ELF-1 (cell line): ENCODE data around the gene CTTNBP2NL.
"Not testable (repeated sequence)": the region's sequence is repeated elsewhere in the genome, so short reads cannot be mapped to it uniquely, and the experiment has no call there.

Experiments
- DNase-seq: peaks from one replicate; pipeline ENCODE4 v3.0.0-alpha.2; 2016; ENCODE audit warnings: low read depth, low spot score

CTTNBP2NL gene

GRCh38 chr1:112423207-112423606 is 27.2 kb downstream of the CTTNBP2NL start:
- no peak for DNase-seq

GRCh38 chr1:112423666-112424065 is 27.7 kb downstream of the CTTNBP2NL start:
- not testable (repeated sequence) for DNase-seq

DNA sequence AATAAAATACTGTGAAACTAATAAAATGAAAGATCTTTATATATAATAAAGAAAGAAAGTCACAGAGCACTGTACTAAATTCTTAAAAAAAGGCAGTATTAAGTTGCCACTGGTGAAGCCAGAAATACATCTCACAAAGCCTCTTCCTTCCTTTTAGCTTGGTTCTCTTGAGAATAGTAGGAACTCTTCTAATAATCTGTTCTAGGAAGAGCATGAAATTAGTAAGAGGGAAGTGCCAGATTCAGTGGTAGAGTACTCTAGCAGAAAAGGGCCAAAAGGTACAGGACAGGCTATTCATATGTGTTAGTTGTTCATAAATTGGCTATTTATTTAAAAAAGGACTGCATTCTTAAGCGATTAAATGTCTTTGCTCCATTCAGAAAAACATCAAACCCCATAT is 33.7 kb downstream of the CTTNBP2NL start:
- no peak for DNase-seq

DNA sequence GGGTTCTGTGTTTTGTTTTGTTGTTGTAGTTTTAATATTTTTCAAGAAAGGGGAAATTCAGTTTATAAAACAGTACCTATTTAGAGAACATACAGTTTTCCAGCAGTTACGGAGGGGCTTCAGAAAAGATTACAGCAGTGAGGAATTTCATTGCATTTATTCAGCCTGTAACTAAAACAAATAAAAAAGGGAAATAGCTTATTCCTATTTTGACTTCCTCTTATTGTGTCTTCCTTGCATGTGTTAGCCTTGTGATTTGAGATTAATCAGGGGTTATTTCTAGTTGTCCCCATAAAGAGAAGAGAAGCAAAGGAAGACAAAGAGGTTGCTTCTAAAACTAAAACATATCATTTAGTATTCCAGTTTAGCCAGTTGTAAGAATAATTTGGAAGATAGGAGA is 35.0 kb downstream of the CTTNBP2NL start:
- no peak for DNase-seq

DNA sequence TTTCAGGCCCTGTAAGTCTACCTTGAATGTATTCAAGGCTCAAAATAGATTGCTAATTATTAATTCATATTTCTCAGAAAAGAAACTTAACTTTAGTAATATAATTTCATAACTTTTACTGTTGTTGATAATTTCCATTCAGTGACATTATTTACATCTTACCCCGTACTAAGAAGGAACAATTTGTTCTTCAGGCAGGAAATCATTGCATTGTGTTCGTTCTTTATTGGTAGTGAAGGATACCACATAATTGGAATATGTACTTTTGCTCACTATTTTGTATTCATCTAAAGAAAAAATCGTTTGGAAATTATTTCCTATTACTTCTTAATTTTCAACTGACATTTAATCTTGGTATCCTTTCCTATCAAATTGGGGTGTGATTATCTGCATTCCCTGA is 39.4 kb downstream of the CTTNBP2NL start:
- DNase-seq, result no peak

DNA sequence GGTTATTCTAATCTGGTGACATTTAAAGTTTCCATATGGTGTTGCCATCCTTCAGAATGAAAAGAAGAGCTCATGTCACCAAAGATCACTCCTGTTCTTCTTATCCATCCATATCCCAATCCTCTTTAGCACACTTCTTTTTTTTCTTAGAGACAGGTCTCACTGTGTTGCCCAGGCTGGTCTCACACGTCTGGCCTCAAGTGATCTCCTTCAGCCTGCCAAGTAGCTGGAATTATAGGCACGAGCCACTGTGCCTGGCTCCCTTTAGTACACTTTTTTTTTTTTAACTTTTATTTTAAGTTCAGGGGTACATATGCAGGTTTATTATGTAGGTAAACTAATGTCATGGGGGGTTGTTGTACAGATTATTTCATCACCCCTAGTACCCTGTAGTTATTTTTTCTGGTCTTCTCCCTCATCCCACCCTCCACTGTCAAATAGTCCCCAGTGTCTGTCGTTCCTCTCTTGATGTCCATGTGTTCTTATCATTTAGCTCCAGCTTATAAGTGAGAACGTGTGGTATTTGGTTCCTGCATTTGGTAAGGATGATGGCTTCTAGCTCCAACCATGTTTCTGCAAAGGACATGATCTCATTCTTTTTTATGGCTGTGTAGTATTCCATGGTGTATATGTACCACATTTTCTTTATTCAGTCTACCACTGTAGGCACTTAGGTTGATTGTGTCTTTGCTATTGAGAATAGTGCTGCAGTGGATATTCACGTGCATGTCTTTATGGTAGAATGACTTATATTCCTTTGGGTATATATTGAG is 40.6 kb downstream of the CTTNBP2NL start:
- DNase-seq, result no peak

- DNase-seq, result not testable (repeated sequence)
Observed at GRCh38 chr1:112438156-112438555, 42.1 kb downstream of the CTTNBP2NL start.

DNA sequence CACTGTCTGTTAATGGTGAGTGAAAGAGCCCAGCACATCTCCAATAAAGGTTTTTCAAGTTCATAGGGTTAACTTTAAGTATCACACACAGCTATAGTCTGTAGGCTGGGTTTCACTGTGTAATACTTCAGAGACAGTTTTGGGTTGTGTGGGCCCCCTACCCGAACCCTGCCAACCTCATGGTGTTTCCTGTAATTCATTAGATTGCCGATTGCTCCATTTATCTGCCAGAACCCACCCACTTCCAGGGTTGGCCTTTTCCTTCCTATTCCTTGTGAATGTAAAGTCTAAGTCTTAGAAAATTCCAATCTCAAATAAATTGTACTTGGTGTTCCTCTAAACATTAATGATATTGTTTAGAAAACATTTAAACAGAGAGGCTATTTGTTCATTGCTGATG is 43.6 kb downstream of the CTTNBP2NL start:
- no peak for DNase-seq

DNA sequence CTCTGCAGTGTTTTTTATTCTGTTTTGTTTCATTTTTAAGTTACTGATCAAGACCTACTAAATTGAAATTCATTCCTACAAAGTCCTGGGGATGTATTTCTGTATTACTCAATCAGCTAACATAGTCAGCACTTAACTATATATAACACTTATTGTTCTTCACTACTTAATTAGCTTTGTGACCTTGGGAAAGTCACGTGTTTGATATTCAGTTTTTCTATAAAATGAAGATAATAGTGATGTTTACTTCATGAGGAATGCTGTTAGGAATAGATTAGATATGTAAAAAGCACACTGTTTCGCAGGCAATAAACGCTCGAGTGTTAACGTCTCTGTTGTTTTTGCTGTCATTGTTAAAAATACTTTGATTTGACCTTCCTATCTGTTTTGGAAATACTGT is 44.6 kb downstream of the CTTNBP2NL start:
- DNase-seq, result no peak

GRCh38 chr1:112444269-112444668 is 48.3 kb downstream of the CTTNBP2NL start:
- no peak for DNase-seq

GRCh38 chr1:112445596-112445995 is 49.6 kb downstream of the CTTNBP2NL start:
- no peak for DNase-seq

DNA sequence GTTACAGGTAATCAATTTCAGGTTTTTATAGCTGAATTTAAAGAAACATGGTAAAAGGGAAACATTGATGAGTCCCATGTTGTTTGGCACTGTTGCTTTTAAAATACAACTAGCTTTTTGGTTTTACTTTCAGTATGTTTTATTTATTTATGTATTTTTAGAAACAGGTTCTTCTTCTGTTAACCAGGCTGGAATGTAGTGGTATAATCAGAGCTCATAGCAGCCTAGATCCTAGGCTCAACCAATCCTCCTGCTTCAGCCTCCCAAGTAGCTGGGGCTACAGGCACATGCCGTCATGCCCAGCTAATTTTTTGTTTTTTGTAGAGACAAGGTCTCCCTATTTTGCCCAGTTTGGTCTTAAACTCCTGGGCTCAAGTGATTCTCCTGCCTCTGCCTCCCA is 50.4 kb downstream of the CTTNBP2NL start:
- no peak for DNase-seq

DNA sequence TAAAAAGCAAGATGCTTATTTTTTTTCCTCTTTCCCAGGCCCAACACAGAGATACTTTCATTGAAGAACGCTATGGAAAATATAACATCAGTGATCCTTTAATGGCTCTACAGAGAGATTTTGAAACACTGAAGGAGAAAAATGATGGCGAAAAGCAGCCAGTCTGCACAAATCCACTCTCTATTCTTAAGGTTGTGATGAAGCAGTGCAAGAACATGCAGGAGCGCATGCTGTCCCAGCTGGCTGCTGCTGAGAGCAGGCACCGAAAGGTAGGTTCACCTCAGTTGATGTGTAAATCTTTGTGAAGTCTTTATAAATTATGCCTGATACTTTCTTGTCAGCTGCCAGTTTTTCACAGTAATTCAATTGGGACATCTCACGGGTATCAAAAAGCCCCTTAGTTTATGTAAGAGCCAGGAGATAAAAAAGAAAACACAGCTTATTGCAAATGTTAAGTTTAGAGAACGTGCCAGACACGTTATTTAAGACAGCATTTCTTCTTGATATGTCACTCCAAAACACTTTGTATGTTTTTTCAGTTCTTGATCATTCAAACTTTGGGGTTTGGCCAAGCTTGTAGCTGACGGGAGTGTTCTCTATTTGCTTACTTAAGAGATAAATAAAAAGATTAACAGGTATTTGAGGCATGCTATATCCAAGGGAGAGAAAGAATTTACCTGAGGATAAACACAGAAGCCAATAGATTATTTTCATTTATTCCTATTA is 53.1 kb downstream of the CTTNBP2NL start:
- DNase-seq, result no peak

- DNase-seq, result no peak
Observed at GRCh38 chr1:112449630-112449983, 53.6 kb downstream of the CTTNBP2NL start.

- DNase-seq, result no peak
Observed at GRCh38 chr1:112450773-112451172, 54.8 kb downstream of the CTTNBP2NL start.

GRCh38 chr1:112451301-112451700 is 55.3 kb downstream of the CTTNBP2NL start:
- not testable (repeated sequence) for DNase-seq

DNA sequence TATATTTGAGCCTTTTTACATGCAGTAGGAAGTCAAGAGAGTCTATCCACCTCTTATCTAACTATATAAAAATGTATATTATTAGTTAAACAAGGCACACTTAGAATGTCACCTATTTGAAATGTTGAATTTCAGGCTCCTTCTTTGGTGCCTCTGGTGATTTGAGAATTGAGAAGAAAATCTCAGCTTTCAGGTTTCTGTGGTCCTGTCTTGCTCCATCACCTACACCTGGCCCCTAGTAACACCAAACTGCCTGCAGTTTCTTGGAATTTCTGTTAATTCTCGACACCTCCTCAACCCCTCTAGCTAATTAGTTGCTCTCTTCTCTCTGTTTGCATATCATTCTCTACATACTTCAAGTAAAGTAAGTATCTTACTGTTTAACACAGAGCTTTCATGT is 57.9 kb downstream of the CTTNBP2NL start:
- no peak for DNase-seq

- no peak for DNase-seq
Observed at GRCh38 chr1:112454316-112454715, 58.3 kb downstream of the CTTNBP2NL start.

DNA sequence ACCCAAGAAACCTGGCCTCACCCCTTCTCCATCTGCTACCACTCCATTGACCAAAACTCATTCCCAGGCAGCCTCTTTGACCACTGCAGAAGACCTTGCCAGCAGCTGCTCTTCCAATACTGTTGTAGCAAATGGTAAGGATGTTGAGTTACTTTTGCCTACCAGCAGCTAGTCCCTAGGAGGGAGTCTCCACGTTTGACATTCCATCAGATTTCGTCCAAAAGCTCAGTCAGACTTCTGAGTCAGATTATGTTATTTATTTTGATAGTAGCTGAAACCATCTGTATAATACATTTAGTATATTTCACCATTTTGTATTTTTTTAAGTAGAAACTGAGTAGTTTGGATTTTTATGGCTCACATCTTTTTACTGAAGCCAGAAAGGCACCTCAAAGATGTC is 61.2 kb downstream of the CTTNBP2NL start:
- DNase-seq, result no peak

DNA sequence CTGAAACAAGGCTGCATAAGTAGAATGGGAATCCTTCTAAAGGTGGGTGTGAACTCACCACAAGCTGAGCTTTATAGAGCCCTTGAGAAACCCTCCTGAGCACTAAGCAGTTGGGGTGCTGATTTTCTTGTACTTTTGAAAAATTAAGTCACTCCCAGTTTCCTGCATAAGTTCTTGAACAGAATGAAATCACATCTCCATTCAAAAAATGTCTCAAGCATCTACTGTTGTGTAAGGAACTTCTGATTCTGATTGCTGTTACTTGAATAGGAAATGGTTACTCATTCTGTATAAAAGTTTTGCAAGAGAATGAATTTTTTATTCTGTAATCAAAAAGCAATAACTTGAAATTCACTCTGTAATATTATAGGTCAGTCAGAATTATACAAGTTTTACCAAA is 61.9 kb downstream of the CTTNBP2NL start:
- DNase-seq, result no peak

DNA sequence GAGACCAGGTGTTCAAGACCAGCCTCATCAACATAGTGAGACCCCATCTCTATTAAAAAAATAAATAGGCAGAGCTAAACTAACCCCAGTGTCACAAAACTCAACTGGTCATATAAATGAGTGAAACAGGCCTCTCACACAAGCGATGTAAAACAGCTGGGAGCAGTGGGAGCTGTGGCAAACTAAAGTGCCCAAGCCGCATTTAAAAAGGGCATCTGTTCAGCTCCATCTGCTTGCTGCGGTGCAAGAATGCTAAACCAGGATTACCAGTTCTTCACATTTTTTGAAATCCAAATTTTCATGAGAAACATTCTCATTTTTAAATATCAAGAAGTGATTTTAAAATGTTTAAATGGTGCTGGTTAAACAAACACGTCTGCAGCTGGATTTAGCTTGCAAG is 62.7 kb downstream of the CTTNBP2NL start:
- no peak for DNase-seq

- DNase-seq, result no peak
Observed at GRCh38 chr1:112460615-112461014, 64.6 kb downstream of the CTTNBP2NL start.

GRCh38 chr1:112461200-112461871 is 65.3 kb downstream of the CTTNBP2NL start:
- peak; percentile 63 for DNase-seq
